Activated CD8-positive, alpha-beta memory T cell treated with anti-CD3 and anti-CD28 coated beads, Interleukin-2, amount 10 ng/mL, durations not matched to agents 7 days and 5 days (primary cell): Measurements from ENCODE around the gene PTPRN2. TPM values are rescaled to one million over a fixed set of nuclear protein-coding genes. Genes with fewer than 3 reads are reported as not detected.

Source experiments
- ATAC-seq: fragments of 150-1000 bp; cut with Tn5 transposase; one replicate; pipeline ENCODE4 v1.10.0; 2021; ENCODE audit warnings: moderate library complexity
- CTCF ChIA-PET: fragments of 350-600 bp; sonication (Branson Sonifier 250); formaldehyde crosslinking; loops from one replicate; lab custom pipeline; 2021; ENCODE audit warnings: antibody characterized with exemption; lab: Charles Lee
- DNase-seq: peaks from one replicate; pipeline ENCODE4 v3.0.0-alpha.2; 2020
- H3K27ac Mint-ChIP-seq: one replicate; pipeline ENCODE4 v1.8.0; 2021; ENCODE audit warnings: mild to moderate bottlenecking, mixed read lengths
- H3K27me3 Mint-ChIP-seq: one replicate; pipeline ENCODE4 v1.8.0; 2021; ENCODE audit warnings: mixed read lengths
- H3K36me3 Mint-ChIP-seq: one replicate; pipeline ENCODE4 v1.8.0; 2021; ENCODE audit warnings: mild to moderate bottlenecking, mixed read lengths
- H3K4me1 Mint-ChIP-seq: one replicate; pipeline ENCODE4 v1.8.0; 2021; ENCODE audit warnings: mixed read lengths
- H3K4me3 Mint-ChIP-seq: one replicate; pipeline ENCODE4 v1.8.0; 2021; ENCODE audit warnings: mild to moderate bottlenecking, moderate library complexity, mixed read lengths
- H3K9me3 Mint-ChIP-seq: one replicate; pipeline ENCODE4 v1.8.0; 2022; ENCODE audit warnings: low read depth, mixed read lengths
- total RNA-seq, 2 experiments: library from RNA; stranded (reverse); gene quantifications; one replicate each; pipeline ENCODE4 v1.2.3, GENCODE V29; 2021

Gene PTPRN2
- total RNA-seq, 2 experiments from 2014 or later = 3.2 to 5.7 TPM

- Mint-ChIP-seq H3K9me3 (no peaks in the 10 kb centered on the region), H3K4me1 (peaks cover 5% of the 10 kb centered on the region), H3K27me3 (no peaks in the 10 kb centered on the region), H3K4me3 (no peak overlapping the region), H3K36me3 (no peaks in the 10 kb centered on the region), H3K27ac (no peak overlapping the region)
- CTCF ChIA-PET = no interaction called here
- ATAC-seq (no peak), DNase-seq (no peak)
Observed at GRCh38 chr7:158002486-158003080, 585.0 kb downstream of the PTPRN2 start.

- CTCF ChIA-PET = no interaction called here
- H3K27me3 Mint-ChIP-seq = no peaks in the 10 kb centered on the region
- no peak overlapping the region for H3K4me3 Mint-ChIP-seq
- no peaks in the 10 kb centered on the region for H3K36me3 Mint-ChIP-seq
- no peak overlapping the region for H3K27ac Mint-ChIP-seq
- peaks cover 5% of the 10 kb centered on the region for H3K4me1 Mint-ChIP-seq
- H3K9me3 Mint-ChIP-seq = no peaks in the 10 kb centered on the region
- no peak for DNase-seq
- no peak for ATAC-seq
Observed at GRCh38 chr7:158001621-158002320, 585.9 kb downstream of the PTPRN2 start.

GRCh38 chr7:158001003-158001402 lies 586.6 kb downstream of the PTPRN2 start:
- Mint-ChIP-seq H3K36me3 (no peaks in the 10 kb centered on the region), H3K27ac (no peak overlapping the region), H3K4me1 (peaks cover 5% of the 10 kb centered on the region), H3K4me3 (no peak overlapping the region), H3K27me3 (no peaks in the 10 kb centered on the region), H3K9me3 (no peaks in the 10 kb centered on the region)
- DNase-seq (no peak), ATAC-seq (no peak)
- CTCF ChIA-PET = no interaction called here

GRCh38 chr7:158000160-158000559 lies 587.5 kb downstream of the PTPRN2 start:
- Mint-ChIP-seq H3K4me3 (no peak overlapping the region), H3K36me3 (no peaks in the 10 kb centered on the region), H3K9me3 (peaks cover 3% of the 10 kb centered on the region), H3K27me3 (no peaks in the 10 kb centered on the region), H3K27ac (no peak overlapping the region), H3K4me1 (no peaks in the 10 kb centered on the region)
- no peak for ATAC-seq
- CTCF ChIA-PET = no interaction called here
- no peak for DNase-seq

GRCh38 chr7:157998884-157999552 lies 588.6 kb downstream of the PTPRN2 start:
- DNase-seq = no peak
- Mint-ChIP-seq H3K4me3 (no peak overlapping the region), H3K9me3 (peaks cover 3% of the 10 kb centered on the region), H3K4me1 (no peaks in the 10 kb centered on the region), H3K36me3 (no peaks in the 10 kb centered on the region), H3K27me3 (no peaks in the 10 kb centered on the region), H3K27ac (no peak overlapping the region)
- ATAC-seq = no peak
- CTCF ChIA-PET = no interaction called here

GRCh38 chr7:157997471-157997870 lies 590.2 kb downstream of the PTPRN2 start:
- no peaks in the 10 kb centered on the region for H3K27me3 Mint-ChIP-seq
- CTCF ChIA-PET = no interaction called here
- peaks cover 3% of the 10 kb centered on the region for H3K9me3 Mint-ChIP-seq
- H3K36me3 Mint-ChIP-seq = no peaks in the 10 kb centered on the region
- no peak overlapping the region for H3K27ac Mint-ChIP-seq
- no peak overlapping the region for H3K4me3 Mint-ChIP-seq
- ATAC-seq (no peak), DNase-seq (no peak)
- H3K4me1 Mint-ChIP-seq = no peaks in the 10 kb centered on the region

- Mint-ChIP-seq H3K36me3 (no peaks in the 10 kb centered on the region), H3K9me3 (peaks cover 3% of the 10 kb centered on the region), H3K27ac (no peak overlapping the region), H3K4me1 (no peaks in the 10 kb centered on the region), H3K4me3 (no peak overlapping the region), H3K27me3 (no peaks in the 10 kb centered on the region)
- no peak for DNase-seq
- CTCF ChIA-PET = no interaction called here
- no peak for ATAC-seq
Observed at GRCh38 chr7:157997080-157997440, 590.6 kb downstream of the PTPRN2 start.

GRCh38 chr7:157996359-157997079 lies 591.1 kb downstream of the PTPRN2 start:
- no peak overlapping the region for H3K27ac Mint-ChIP-seq
- no peak overlapping the region for H3K4me3 Mint-ChIP-seq
- no peak for DNase-seq
- H3K4me1 Mint-ChIP-seq = no peaks in the 10 kb centered on the region
- CTCF ChIA-PET = no interaction called here
- H3K27me3 Mint-ChIP-seq = no peaks in the 10 kb centered on the region
- H3K9me3 Mint-ChIP-seq = peaks cover 3% of the 10 kb centered on the region
- ATAC-seq = no peak
- no peaks in the 10 kb centered on the region for H3K36me3 Mint-ChIP-seq

- H3K36me3 Mint-ChIP-seq = no peaks in the 10 kb centered on the region
- H3K27ac Mint-ChIP-seq = no peak overlapping the region
- no peak overlapping the region for H3K4me3 Mint-ChIP-seq
- ATAC-seq (no peak), DNase-seq (no peak)
- H3K9me3 Mint-ChIP-seq = peaks cover 3% of the 10 kb centered on the region
- no peaks in the 10 kb centered on the region for H3K4me1 Mint-ChIP-seq
- H3K27me3 Mint-ChIP-seq = no peaks in the 10 kb centered on the region
- CTCF ChIA-PET = no interaction called here
Observed at GRCh38 chr7:157995815-157996214, 591.8 kb downstream of the PTPRN2 start.

- ATAC-seq (no peak), DNase-seq (no peak)
- H3K4me3 Mint-ChIP-seq = no peak overlapping the region
- H3K9me3 Mint-ChIP-seq = peaks cover 3% of the 10 kb centered on the region
- CTCF ChIA-PET = no interaction called here
- no peaks in the 10 kb centered on the region for H3K4me1 Mint-ChIP-seq
- H3K36me3 Mint-ChIP-seq = no peaks in the 10 kb centered on the region
- no peaks in the 10 kb centered on the region for H3K27me3 Mint-ChIP-seq
- no peak overlapping the region for H3K27ac Mint-ChIP-seq
Observed at GRCh38 chr7:157994319-157994718, 593.3 kb downstream of the PTPRN2 start.

GRCh38 chr7:157993406-157994105 lies 594.1 kb downstream of the PTPRN2 start:
- H3K4me1 Mint-ChIP-seq = no peaks in the 10 kb centered on the region
- ATAC-seq (no peak), DNase-seq (no peak)
- H3K36me3 Mint-ChIP-seq = no peaks in the 10 kb centered on the region
- peaks cover 3% of the 10 kb centered on the region for H3K9me3 Mint-ChIP-seq
- H3K4me3 Mint-ChIP-seq = no peak overlapping the region
- no peak overlapping the region for H3K27ac Mint-ChIP-seq
- no peaks in the 10 kb centered on the region for H3K27me3 Mint-ChIP-seq
- CTCF ChIA-PET = no interaction called here

- ATAC-seq (no peak), DNase-seq (no peak)
- H3K36me3 Mint-ChIP-seq = no peaks in the 10 kb centered on the region
- no peak overlapping the region for H3K27ac Mint-ChIP-seq
- CTCF ChIA-PET = no interaction called here
- no peaks in the 10 kb centered on the region for H3K4me1 Mint-ChIP-seq
- no peaks in the 10 kb centered on the region for H3K27me3 Mint-ChIP-seq
- H3K4me3 Mint-ChIP-seq = no peak overlapping the region
- peaks cover 3% of the 10 kb centered on the region for H3K9me3 Mint-ChIP-seq
Observed at GRCh38 chr7:157992511-157993160, 595.0 kb downstream of the PTPRN2 start.

GRCh38 chr7:157991761-157992160 lies 595.9 kb downstream of the PTPRN2 start:
- H3K27me3 Mint-ChIP-seq = no peaks in the 10 kb centered on the region
- no peak for ATAC-seq
- H3K36me3 Mint-ChIP-seq = no peaks in the 10 kb centered on the region
- CTCF ChIA-PET = no interaction called here
- peaks cover 3% of the 10 kb centered on the region for H3K9me3 Mint-ChIP-seq
- no peak overlapping the region for H3K27ac Mint-ChIP-seq
- no peak overlapping the region for H3K4me3 Mint-ChIP-seq
- H3K4me1 Mint-ChIP-seq = no peaks in the 10 kb centered on the region
- DNase-seq = no peak
